Lower leg skin (tissue), 4 donors: ENCODE measurements around the gene SLC10A3. TPM values are rescaled to one million over a fixed set of nuclear protein-coding genes. Genes with fewer than 3 reads are reported as not detected.

Experiments used
- DNase-seq, 2 donors: peaks; one replicate each; pipeline ENCODE4 v3.0.0-alpha.2; 2019; ENCODE audit warnings: low spot score in 2 of 2
- H3K4me3 ChIP-seq: fragments of 200-600 bp; sonication (generic); 2 replicates; pipeline ENCODE4 v1.5.1; 2017; ENCODE audit warnings: mild to moderate bottlenecking, low read depth; ENCODE audit not compliant: poor library complexity, severe bottlenecking
- CTCF ChIP-seq, 3 donors: fragments of 450-650 bp; IDR thresholded peaks; one replicate each; pipeline ENCODE4 v1.5.1; 2016; ENCODE audit warnings: antibody characterized with exemption in 3 of 3, mild to moderate bottlenecking in 3 of 3, moderate library complexity in 2 of 3
- POLR2A ChIP-seq, 2 donors: fragments of 450-650 bp; IDR thresholded peaks; one replicate each; pipeline ENCODE4 v1.6.1; 2016 to 2017; ENCODE audit warnings: antibody characterized with exemption in 2 of 2, mild to moderate bottlenecking in 1 of 2, moderate library complexity in 1 of 2
- WGBS, 2 donors: methylation state at CpG; one replicate each; pipeline ENCODE4 v1.1.5; 2018; 5-methylcytosine and 5-hydroxymethylcytosine counted together
- intact Hi-C: fragments of 100-400 bp; cut with DNase I; formaldehyde crosslinking; loops from one replicate; pipeline ENCODE4 v1.15.0; 2023; ENCODE audit warnings: low total_unique reads
- total RNA-seq, 4 donors: library from RNA; depleted of rRNA; stranded (reverse); fragments of >200 nt; gene quantifications; one replicate each; pipeline ENCODE4 v1.1.0, GENCODE V29; 2016

SLC10A3 gene
- total RNA-seq, 4 donors from 2014 or later: 53.4 to 67.3 (median 57.4) TPM

- intact Hi-C loops: no loop called here
- WGBS, 2 donors: 91 to 99% methylated on average over 13 to 23 of the region's 23 CpGs
- no peak overlapping the region for H3K4me3 ChIP-seq
- DNase-seq: no peak
- TF ChIP-seq POLR2A (IDR thresholded peaks at IDR 0.05) (no peak), CTCF (IDR thresholded peaks at IDR 0.05) (no peak)
Measured at GRCh38 chrX:154468217-154468616, 22.2 kb downstream of the SLC10A3 start.

GRCh38 chrX:154467556-154467955 is 22.9 kb downstream of the SLC10A3 start:
- 93 to 95% methylated on average over 3 to 5 of the region's 21 CpGs for WGBS, 2 donors
- intact Hi-C loops: no loop called here
- TF ChIP-seq POLR2A (IDR thresholded peaks at IDR 0.05): no peak
- no peak for TF ChIP-seq CTCF (IDR thresholded peaks at IDR 0.05)
- DNase-seq: no peak
- no peak overlapping the region for H3K4me3 ChIP-seq

GRCh38 chrX:154466907-154467306 is 23.5 kb downstream of the SLC10A3 start:
- intact Hi-C loops: no loop called here
- 94% methylated on average over 15 of the region's 15 CpGs; no CpG with 5 or more reads in 1 of the 2 donors for WGBS, 2 donors
- no peak for DNase-seq
- TF ChIP-seq CTCF (IDR thresholded peaks at IDR 0.05) (no peak), POLR2A (IDR thresholded peaks at IDR 0.05) (no peak)
- H3K4me3 ChIP-seq: no peak overlapping the region

- no peak overlapping the region for H3K4me3 ChIP-seq
Measured at GRCh38 chrX:154466036-154466435, 24.4 kb downstream of the SLC10A3 start.

GRCh38 chrX:154465601-154466000 is 24.8 kb downstream of the SLC10A3 start:
- TF ChIP-seq CTCF (IDR thresholded peaks at IDR 0.05) (no peak), POLR2A (IDR thresholded peaks at IDR 0.05) (no peak)
- WGBS, 2 donors: 97 to 100% methylated on average over 1 to 14 of the region's 14 CpGs
- no peak overlapping the region for H3K4me3 ChIP-seq
- intact Hi-C loops: no loop called here
- no peak for DNase-seq

More at GRCh38 chrX:154466036-154466435, 24.4 kb downstream of the SLC10A3 start:
- TF ChIP-seq CTCF (IDR thresholded peaks at IDR 0.05) (no peak), POLR2A (IDR thresholded peaks at IDR 0.05) (no peak)
- DNase-seq: no peak
- WGBS, 2 donors: 91 to 92% methylated on average over 16 to 32 of the region's 32 CpGs
- intact Hi-C loops: no loop called here

- intact Hi-C loops: no loop called here
- TF ChIP-seq POLR2A (IDR thresholded peaks at IDR 0.05) (no peak), CTCF (IDR thresholded peaks at IDR 0.05) (no peak)
- no peak overlapping the region for H3K4me3 ChIP-seq
- no peak for DNase-seq
- WGBS, 2 donors: 82 to 88% methylated on average over 2 to 24 of the region's 28 CpGs
Measured at GRCh38 chrX:154464806-154465365, 25.5 kb downstream of the SLC10A3 start.
